H9 (cell line): ENCODE data around the gene SERPINE2. TPM values are rescaled to one million over a fixed set of nuclear protein-coding genes. Genes with fewer than 3 reads are reported as not detected.

Experiments used
- DNase-seq: peaks from one replicate; pipeline ENCODE4 v3.0.0-alpha.2; 2017
- H2AFZ ChIP-seq: one replicate; pipeline ENCODE4 v1.6.1; 2013; ENCODE audit warnings: mild to moderate bottlenecking, low read length, control low read depth, moderate library complexity
- H2AK5ac ChIP-seq: 2 replicates; pipeline ENCODE4 v1.6.1; 2013; ENCODE audit warnings: low read length, control low read depth, mixed read lengths; ENCODE audit not compliant: insufficient read length
- H2BK120ac ChIP-seq: one replicate; pipeline ENCODE4 v1.6.1; 2013; ENCODE audit warnings: low read depth, mild to moderate bottlenecking, low read length, control low read depth, inconsistent platforms; ENCODE audit not compliant: poor library complexity, severe bottlenecking
- H2BK12ac ChIP-seq: 2 replicates; pipeline ENCODE4 v1.6.1; 2013; ENCODE audit warnings: low read length, control low read depth, mixed read lengths, low read depth; ENCODE audit not compliant: insufficient read length
- H2BK15ac ChIP-seq: 2 replicates; pipeline ENCODE4 v1.6.1; 2013; ENCODE audit warnings: low read depth, low read length, control low read depth
- H2BK20ac ChIP-seq: one replicate; pipeline ENCODE4 v1.6.1; 2013; ENCODE audit warnings: low read depth, mild to moderate bottlenecking, low read length, control low read depth, inconsistent platforms; ENCODE audit not compliant: poor library complexity, severe bottlenecking
- H2BK5ac ChIP-seq: 2 replicates; pipeline ENCODE4 v1.6.1; 2013; ENCODE audit warnings: low read length, control low read depth, mixed read lengths; ENCODE audit not compliant: insufficient read length
- H3K14ac ChIP-seq: 2 replicates; pipeline ENCODE4 v1.6.1; 2013; ENCODE audit warnings: low read length, control low read depth; ENCODE audit not compliant: insufficient read depth
- H3K18ac ChIP-seq: 2 replicates; pipeline ENCODE4 v1.6.1; 2013; ENCODE audit warnings: low read depth, mild to moderate bottlenecking, mixed read lengths, low read length, control low read depth; ENCODE audit not compliant: insufficient read length
- H3K23ac ChIP-seq: 2 replicates; pipeline ENCODE4 v1.6.1; 2013; ENCODE audit warnings: low read length, control low read depth, mixed read lengths, low read depth; ENCODE audit not compliant: insufficient read length
- H3K23me2 ChIP-seq: 2 replicates; pipeline ENCODE4 v1.6.1; 2013; ENCODE audit warnings: low read depth, mild to moderate bottlenecking, mixed read lengths, low read length, control low read depth; ENCODE audit not compliant: insufficient read length, poor library complexity, severe bottlenecking
- H3K27ac ChIP-seq: 2 replicates; pipeline ENCODE4 v1.5.1; 2013; ENCODE audit warnings: low read length, control low read depth, mixed read lengths, low read depth; ENCODE audit not compliant: insufficient read length
- H3K27me3 ChIP-seq: 2 replicates; pipeline ENCODE4 v1.6.1; 2013; ENCODE audit warnings: low read length, control low read depth, inconsistent platforms; ENCODE audit not compliant: insufficient read depth
- H3K4ac ChIP-seq: 2 replicates; pipeline ENCODE4 v1.6.1; 2013; ENCODE audit warnings: low read depth, mild to moderate bottlenecking, control low read depth, inconsistent platforms, low read length, moderate library complexity
- H3K4me1 ChIP-seq: 2 replicates; pipeline ENCODE4 v1.6.1; 2013; ENCODE audit warnings: low read length, control low read depth, inconsistent platforms; ENCODE audit not compliant: insufficient read depth
- H3K4me2 ChIP-seq: 2 replicates; pipeline ENCODE4 v1.6.1; 2013; ENCODE audit warnings: low read length, control low read depth, mixed read lengths; ENCODE audit not compliant: insufficient read length, insufficient read depth
- H3K56ac ChIP-seq: 2 replicates; pipeline ENCODE4 v1.6.1; 2013; ENCODE audit warnings: low read depth, mild to moderate bottlenecking, mixed read lengths, low read length, control low read depth; ENCODE audit not compliant: insufficient read length
- H3K79me1 ChIP-seq: 2 replicates; pipeline ENCODE4 v1.6.1; 2013; ENCODE audit warnings: low read depth, mild to moderate bottlenecking, moderate library complexity, low read length, control low read depth, inconsistent platforms; ENCODE audit not compliant: insufficient read depth, poor library complexity, severe bottlenecking
- H3K79me2 ChIP-seq: 2 replicates; pipeline ENCODE4 v1.6.1; 2013; ENCODE audit warnings: low read length, control low read depth, inconsistent platforms; ENCODE audit not compliant: insufficient read depth
- H3K9ac ChIP-seq: 2 replicates; pipeline ENCODE4 v1.6.1; 2013; ENCODE audit warnings: low read length, control low read depth, mixed read lengths; ENCODE audit not compliant: insufficient read length; ENCODE audit errors: extremely low read depth
- H3K9me3 ChIP-seq: one replicate; pipeline ENCODE4 v1.6.1; 2013; ENCODE audit warnings: low read depth, low read length, inconsistent platforms; ENCODE audit not compliant: control insufficient read depth
- H3T11ph ChIP-seq: one replicate; pipeline ENCODE4 v1.6.1; 2013; ENCODE audit warnings: mild to moderate bottlenecking, low read length, control low read depth, inconsistent platforms
- H4K20me1 ChIP-seq: one replicate; pipeline ENCODE4 v1.6.1; 2013; ENCODE audit not compliant: control insufficient read depth, insufficient read length, insufficient read depth
- H4K5ac ChIP-seq: 2 replicates; pipeline ENCODE4 v1.6.1; 2013; ENCODE audit warnings: low read depth, mild to moderate bottlenecking, mixed read lengths, low read length, control low read depth; ENCODE audit not compliant: insufficient read length
- H4K8ac ChIP-seq: replicated peaks from 2 replicates; pipeline ENCODE4 v1.6.1; 2013; ENCODE audit warnings: low read length, control low read depth, mixed read lengths, low read depth; ENCODE audit not compliant: insufficient read length
- H4K91ac ChIP-seq: 2 replicates; pipeline ENCODE4 v1.6.1; 2013; ENCODE audit warnings: low read depth, mild to moderate bottlenecking, moderate library complexity, mixed read lengths, low read length, control low read depth; ENCODE audit not compliant: insufficient read length
- H3K27ac Mint-ChIP-seq, 3 experiments: 2 replicates in 2 of 3; 3 replicates in 1 of 3; pipeline ENCODE4 v1.8.0; 2020 to 2021; ENCODE audit warnings: mixed read lengths in 3 of 3, mild to moderate bottlenecking in 1 of 3, moderate library complexity in 1 of 3
- H3K27me3 Mint-ChIP-seq: 2 replicates; pipeline ENCODE4 v1.8.0; 2021; ENCODE audit warnings: low read depth, mild to moderate bottlenecking, moderate library complexity, mixed read lengths
- H3K36me3 Mint-ChIP-seq, 3 experiments: 2 replicates in 2 of 3; 3 replicates in 1 of 3; pipeline ENCODE4 v1.8.0; 2020 to 2021; ENCODE audit warnings: low read depth in 3 of 3, mixed read lengths in 3 of 3; ENCODE audit not compliant: insufficient read depth in 1 of 3
- H3K4me1 Mint-ChIP-seq, 2 experiments: 2 replicates each; pipeline ENCODE4 v1.8.0; 2020; ENCODE audit warnings: mixed read lengths in 2 of 2
- H3K4me3 Mint-ChIP-seq, 2 experiments: 2 replicates in 1 of 2; 3 replicates in 1 of 2; pipeline ENCODE4 v1.8.0; 2020 to 2021; ENCODE audit warnings: mild to moderate bottlenecking in 2 of 2, mixed read lengths in 2 of 2, moderate library complexity in 1 of 2
- H3K9me3 Mint-ChIP-seq, 2 experiments: 2 replicates in 1 of 2; 3 replicates in 1 of 2; pipeline ENCODE4 v1.8.0; 2020; ENCODE audit warnings: mild to moderate bottlenecking in 2 of 2, mixed read lengths in 2 of 2, moderate library complexity in 1 of 2
- CTCF ChIP-seq: fragments of 200-600 bp; sonication (generic); conservative IDR thresholded peaks from 3 replicates; pipeline ENCODE4 v1.8.0; 2021; ENCODE audit warnings: antibody characterized with exemption, mild to moderate bottlenecking
- WGBS: extraction: QIAGEN DNeasy Blood & Tissue Kit; methylation state at CpG from one replicate; pipeline ENCODE4 v1.1.7; 2013; ENCODE audit warnings: missing lambda C conversion rate, low lambda C conversion rate, mixed read lengths; ENCODE audit not compliant: insufficient read length; ENCODE audit errors: extremely low coverage; 5-methylcytosine and 5-hydroxymethylcytosine counted together
- total RNA-seq: library from RNA; stranded (reverse); gene quantifications from 2 replicates; pipeline ENCODE4 v1.2.1, GENCODE V29; 2021

The SERPINE2 gene
- total RNA-seq, 1 experiment from 2014 or later, result 40.0 TPM

GRCh38 chr2:224072541-224073188 is 33.6 kb upstream of the SERPINE2 start:
- no peak overlapping the region for H2BK15ac ChIP-seq
- no peak overlapping the region; a peak in 1 of 7 replicates for H3K27ac Mint-ChIP-seq
- H2BK5ac ChIP-seq, result no peak overlapping the region
- H3K4me1 Mint-ChIP-seq, result no peaks in the 10 kb centered on the region
- no peaks in the 10 kb centered on the region for H3K9me3 Mint-ChIP-seq
- DNase-seq, result no peak
- H3K4ac ChIP-seq, result no peak overlapping the region
- no peaks in the 10 kb centered on the region for H3K79me1 ChIP-seq
- no peaks in the 10 kb centered on the region for H3K79me2 ChIP-seq
- H2AK5ac ChIP-seq, result no peak overlapping the region
- H3K23me2 ChIP-seq, result no peaks in the 10 kb centered on the region
- H4K20me1 ChIP-seq, result no peaks in the 10 kb centered on the region
- H2BK120ac ChIP-seq, result no peak overlapping the region
- no peak overlapping the region for H3K27ac ChIP-seq
- no peak overlapping the region for H3K14ac ChIP-seq
- no peaks in the 10 kb centered on the region for H3K36me3 Mint-ChIP-seq
- H2BK12ac ChIP-seq, result no peak overlapping the region
- no peak overlapping the region for H3K4me3 Mint-ChIP-seq
- H4K5ac ChIP-seq, result no peak overlapping the region
- H3K9me3 ChIP-seq, result no peaks in the 10 kb centered on the region
- H4K91ac ChIP-seq, result no peak overlapping the region
- TF ChIP-seq CTCF, result no peak
- H3T11ph ChIP-seq, result no peak overlapping the region
- H3K4me1 ChIP-seq, result no peaks in the 10 kb centered on the region; the same call in 1 of the 2 replicates
- no peak overlapping the region for H3K18ac ChIP-seq
- no CpG with 5 or more reads among the region's 4 CpGs for WGBS
- no peak overlapping the region for H3K4me2 ChIP-seq
- H4K8ac ChIP-seq, result no peak overlapping the region
- no peak overlapping the region for H3K56ac ChIP-seq
- H3K9ac ChIP-seq, result no peak overlapping the region
- H2AFZ ChIP-seq, result no peak overlapping the region
- H3K27me3 Mint-ChIP-seq, result no peaks in the 10 kb centered on the region; the same call in 1 of the 2 replicates
- H3K27me3 ChIP-seq, result no peaks in the 10 kb centered on the region
- no peak overlapping the region for H2BK20ac ChIP-seq
- no peak overlapping the region for H3K23ac ChIP-seq
